Lower lobe of right lung (tissue), 2 donors: ENCODE results near the gene KRTAP15-1. TPM values are rescaled to one million over a fixed set of nuclear protein-coding genes. Genes with fewer than 3 reads are reported as not detected.

Experiments used
- ATAC-seq, 2 donors: fragments of 200-7000 bp; cut with Tn5 transposase; one replicate each; pipeline ENCODE4 v1.9.1; 2020 to 2022; ENCODE audit warnings: mild to moderate bottlenecking in 2 of 2, moderate library complexity in 2 of 2
- DNase-seq: peaks from one replicate; pipeline ENCODE4 v3.0.0-alpha.2; 2020
- H3K27ac ChIP-seq: fragments of 200-600 bp; one replicate; pipeline ENCODE4 v1.8.0; 2022
- H3K27me3 ChIP-seq: fragments of 200-600 bp; one replicate; pipeline ENCODE4 v1.8.0; 2022; ENCODE audit warnings: low read depth
- H3K36me3 ChIP-seq: fragments of 200-600 bp; one replicate; pipeline ENCODE4 v1.8.0; 2022; ENCODE audit warnings: mild to moderate bottlenecking
- H3K4me1 ChIP-seq: fragments of 200-600 bp; one replicate; pipeline ENCODE4 v1.8.0; 2022
- H3K4me3 ChIP-seq: fragments of 200-600 bp; one replicate; pipeline ENCODE4 v1.8.0; 2022; ENCODE audit warnings: mild to moderate bottlenecking
- H3K9me3 ChIP-seq: fragments of 200-600 bp; one replicate; pipeline ENCODE4 v1.8.0; 2022
- CTCF ChIP-seq: fragments of 200-600 bp; IDR thresholded peaks from one replicate; pipeline ENCODE4 v1.8.0; 2022; ENCODE audit warnings: antibody characterized with exemption, mild to moderate bottlenecking
- intact Hi-C: fragments of 100-400 bp; cut with DNase I; formaldehyde crosslinking; loops from one replicate; pipeline ENCODE4 v1.11.0; 2022
- total RNA-seq: library from RNA; stranded (reverse); fragmentation: NEBNext Ultra II Directional; extraction: Animal tissue kit (Norgen Biotek cat#: 25700); gene quantifications from one replicate; pipeline ENCODE4 v1.2.1, GENCODE V29; 2021
- donor health status: DM: no; HTN: yes; CAD: no; lungs with severe emphysema.

The KRTAP15-1 gene
- total RNA-seq, 1 donor from 2014 or later, result not detected

GRCh38 chr21:30425826-30426225, 14.2 kb upstream of the KRTAP15-1 start, which contains the start of gene KRTAP13-3:
Gene KRTAP13-3, minus strand, starts transcription at chr21:30425926. Its CDS starts 14 bp downstream, at chr21:30425912.
- ATAC-seq, result no peak
- Histone ChIP-seq H3K27ac (no peak within 1 kb of the TSS), H3K9me3 (no peaks in the 10 kb centered on the region), H3K4me1 (no peaks in the 10 kb centered on the region), H3K36me3 (no peaks in the 10 kb centered on the region), H3K4me3 (no peak within 1 kb of the TSS), H3K27me3 (no peaks in the 10 kb centered on the region)
- intact Hi-C loops, result no loop called here
- DNase-seq, result no peak
- TF ChIP-seq CTCF, result no peak

- ATAC-seq, result no peak
These were observed 13.3 kb upstream of the KRTAP15-1 start for GRCh38 chr21:30426731-30427130.

GRCh38 chr21:30430170-30430655, 9.9 kb upstream of the KRTAP15-1 start, which contains the start of gene KRTAP13-4:
Gene KRTAP13-4, plus strand, starts transcription at chr21:30430220. Its CDS starts 56 bp downstream, at chr21:30430276.
- intact Hi-C loops, result no loop called here
- Histone ChIP-seq H3K36me3 (no peaks in the 10 kb centered on the region), H3K4me3 (no peak within 1 kb of the TSS), H3K4me1 (no peaks in the 10 kb centered on the region), H3K27ac (no peak within 1 kb of the TSS), H3K9me3 (no peaks in the 10 kb centered on the region), H3K27me3 (no peaks in the 10 kb centered on the region)
- DNase-seq, result no peak
- ATAC-seq, result no peak
- TF ChIP-seq CTCF, result no peak

More at GRCh38 chr21:30426731-30427130, 13.3 kb upstream of the KRTAP15-1 start:
- intact Hi-C loops, result no loop called here
- Histone ChIP-seq H3K27ac (no peak overlapping the region), H3K9me3 (no peaks in the 10 kb centered on the region), H3K27me3 (no peaks in the 10 kb centered on the region), H3K4me1 (no peaks in the 10 kb centered on the region), H3K4me3 (no peak overlapping the region), H3K36me3 (no peaks in the 10 kb centered on the region)
- TF ChIP-seq CTCF, result no peak
- DNase-seq, result no peak

- peak; percentile 57 to 61 for ATAC-seq
- no peak overlapping the region for H3K27ac ChIP-seq
These were observed 5.9 kb upstream of the KRTAP15-1 start for GRCh38 chr21:30434033-30434631.

GRCh38 chr21:30437010-30437565, 3.0 kb upstream of the KRTAP15-1 start:
- Histone ChIP-seq H3K4me3 (no peak overlapping the region), H3K27me3 (no peaks in the 10 kb centered on the region), H3K4me1 (no peaks in the 10 kb centered on the region), H3K27ac (no peak overlapping the region), H3K9me3 (no peaks in the 10 kb centered on the region), H3K36me3 (no peaks in the 10 kb centered on the region)
- no peak for TF ChIP-seq CTCF
- intact Hi-C loops, result no loop called here
- ATAC-seq (no peak), DNase-seq (no peak)

More at GRCh38 chr21:30434033-30434631, 5.9 kb upstream of the KRTAP15-1 start:
- Histone ChIP-seq H3K4me3 (no peak overlapping the region), H3K9me3 (no peaks in the 10 kb centered on the region), H3K27me3 (no peaks in the 10 kb centered on the region), H3K4me1 (no peaks in the 10 kb centered on the region), H3K36me3 (no peaks in the 10 kb centered on the region)
- peak; percentile 57 for TF ChIP-seq CTCF
- no peak for DNase-seq
- intact Hi-C loops, result no loop called here
